Activated CD4-positive, CD25-positive, alpha-beta regulatory T cell treated with anti-CD3 and anti-CD28 coated beads, Interleukin-2, amount 50 U/mL, for 24 hours (primary cell): Measurements from ENCODE around the gene P2RX2.
A peak's percentile ranks its signal among the peaks of the same experiment; 100 is the strongest.

ENCODE experiments used
- ATAC-seq, 2 donors: fragments of 150-1000 bp; cut with Tn5 transposase; one replicate each; pipeline ENCODE4 v1.10.0; 2021; ENCODE audit warnings: mild to moderate bottlenecking in 1 of 2, moderate library complexity in 1 of 2

The P2RX2 gene

GRCh38 chr12:132620113-132620898, 1.7 kb downstream of the P2RX2 start:
- ATAC-seq, result peak in 1 of 2 donors; percentile 14

GRCh38 chr12:132620899-132621656, 2.5 kb downstream of the P2RX2 start:
- no peak for ATAC-seq

- no peak for ATAC-seq
Measured at GRCh38 chr12:132621657-132622435, 3.3 kb downstream of the P2RX2 start.

- ATAC-seq, result no peak
Measured at GRCh38 chr12:132622437-132623071, 4.0 kb downstream of the P2RX2 start.

- no peak for ATAC-seq
Measured at GRCh38 chr12:132623072-132623869, 4.7 kb downstream of the P2RX2 start.

- no peak for ATAC-seq
Measured at GRCh38 chr12:132624186-132624855, 5.7 kb downstream of the P2RX2 start.

GRCh38 chr12:132624910-132625630, 6.5 kb downstream of the P2RX2 start:
- no peak for ATAC-seq

- ATAC-seq, result no peak
Measured at GRCh38 chr12:132625731-132626430, 7.3 kb downstream of the P2RX2 start.

GRCh38 chr12:132629330-132629729, 10.8 kb downstream of the P2RX2 start:
- ATAC-seq, result no peak

GRCh38 chr12:132630672-132631071, 12.1 kb downstream of the P2RX2 start:
- ATAC-seq, result no peak

GRCh38 chr12:132631666-132632065, 13.1 kb downstream of the P2RX2 start:
- no peak for ATAC-seq

GRCh38 chr12:132632521-132633228, 14.1 kb downstream of the P2RX2 start:
- no peak for ATAC-seq

- ATAC-seq, result no peak
Measured at GRCh38 chr12:132633398-132633797, 14.8 kb downstream of the P2RX2 start.

GRCh38 chr12:132633901-132634300, 15.3 kb downstream of the P2RX2 start:
- no peak for ATAC-seq

- ATAC-seq, result no peak
Measured at GRCh38 chr12:132634411-132634990, 15.9 kb downstream of the P2RX2 start.

GRCh38 chr12:132635076-132635955, 16.7 kb downstream of the P2RX2 start:
- no peak for ATAC-seq

GRCh38 chr12:132637811-132638210, 19.2 kb downstream of the P2RX2 start:
- no peak for ATAC-seq
